Cardiac fibroblast (primary cell): ENCODE data around the gene OPN1LW.

Experiments
- DNase-seq, 2 donors: peaks; one replicate each; pipeline versions ENCODE4 v3.0.0 to v3.0.0-alpha.2; 2010; ENCODE audit warnings: low read depth in 2 of 2
- H3K4me3 ChIP-seq, 2 donors: replicated peaks in 1 of 2; 1 replicate in 1 of 2; 2 replicates in 1 of 2; pipeline ENCODE4 v1.5.1; 2011; ENCODE audit warnings: low read depth in 2 of 2, low read length in 2 of 2, mild to moderate bottlenecking in 2 of 2, moderate library complexity in 1 of 2
- TF ChIP-seq, protein P1 (sequence below): IDR thresholded peaks from one replicate; pipeline ENCODE4 v1.5.1; 2011; ENCODE audit warnings: low read depth, mild to moderate bottlenecking, low read length, inconsistent platforms

Gene OPN1LW

DNA sequence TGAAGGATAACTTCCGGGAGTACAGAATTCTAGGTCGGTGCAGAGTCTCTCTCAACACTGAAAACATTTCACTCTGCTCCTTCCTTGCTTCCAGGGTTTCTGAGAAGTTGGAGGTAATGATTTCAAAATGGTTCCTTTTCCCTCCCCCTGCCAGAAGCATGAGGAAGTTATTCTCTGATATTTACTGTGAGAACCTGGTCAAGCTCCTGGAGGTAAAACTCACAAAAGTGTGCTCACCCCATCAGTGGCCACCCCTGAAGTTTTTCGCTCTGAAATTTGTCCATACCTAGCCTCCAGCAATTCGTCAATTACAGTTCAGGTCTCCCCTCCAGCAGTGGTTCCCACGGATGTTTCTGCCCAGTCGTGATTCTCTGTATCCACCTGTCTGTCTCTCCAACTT, 30.3 kb upstream of the OPN1LW start:
- TF ChIP-seq, protein P1, sequence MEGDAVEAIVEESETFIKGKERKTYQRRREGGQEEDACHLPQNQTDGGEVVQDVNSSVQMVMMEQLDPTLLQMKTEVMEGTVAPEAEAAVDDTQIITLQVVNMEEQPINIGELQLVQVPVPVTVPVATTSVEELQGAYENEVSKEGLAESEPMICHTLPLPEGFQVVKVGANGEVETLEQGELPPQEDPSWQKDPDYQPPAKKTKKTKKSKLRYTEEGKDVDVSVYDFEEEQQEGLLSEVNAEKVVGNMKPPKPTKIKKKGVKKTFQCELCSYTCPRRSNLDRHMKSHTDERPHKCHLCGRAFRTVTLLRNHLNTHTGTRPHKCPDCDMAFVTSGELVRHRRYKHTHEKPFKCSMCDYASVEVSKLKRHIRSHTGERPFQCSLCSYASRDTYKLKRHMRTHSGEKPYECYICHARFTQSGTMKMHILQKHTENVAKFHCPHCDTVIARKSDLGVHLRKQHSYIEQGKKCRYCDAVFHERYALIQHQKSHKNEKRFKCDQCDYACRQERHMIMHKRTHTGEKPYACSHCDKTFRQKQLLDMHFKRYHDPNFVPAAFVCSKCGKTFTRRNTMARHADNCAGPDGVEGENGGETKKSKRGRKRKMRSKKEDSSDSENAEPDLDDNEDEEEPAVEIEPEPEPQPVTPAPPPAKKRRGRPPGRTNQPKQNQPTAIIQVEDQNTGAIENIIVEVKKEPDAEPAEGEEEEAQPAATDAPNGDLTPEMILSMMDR = no peak
- no peak for DNase-seq
- H3K4me3 ChIP-seq = no peak overlapping the region

DNA sequence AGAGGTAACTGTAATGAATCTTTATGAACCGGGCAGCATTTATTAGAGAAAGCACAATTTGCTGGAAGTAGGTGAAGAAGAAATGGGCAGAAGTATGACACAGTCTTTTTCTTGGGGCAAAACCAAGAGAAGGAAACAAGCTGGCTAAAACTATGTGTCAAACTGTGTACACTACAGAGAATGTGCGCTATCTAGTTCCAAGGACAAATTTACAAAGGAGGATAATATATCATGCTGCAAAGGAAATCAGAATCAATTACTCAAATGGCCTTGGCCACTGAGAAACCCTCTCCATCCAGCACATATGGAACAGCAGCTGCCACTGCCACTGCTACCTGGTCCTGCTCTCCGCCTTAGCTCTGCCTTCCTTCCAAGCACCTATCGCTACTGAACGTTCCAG, 29.4 kb upstream of the OPN1LW start:
- DNase-seq = no peak
- no peak overlapping the region for H3K4me3 ChIP-seq
- TF ChIP-seq, protein P1 = no peak

DNA sequence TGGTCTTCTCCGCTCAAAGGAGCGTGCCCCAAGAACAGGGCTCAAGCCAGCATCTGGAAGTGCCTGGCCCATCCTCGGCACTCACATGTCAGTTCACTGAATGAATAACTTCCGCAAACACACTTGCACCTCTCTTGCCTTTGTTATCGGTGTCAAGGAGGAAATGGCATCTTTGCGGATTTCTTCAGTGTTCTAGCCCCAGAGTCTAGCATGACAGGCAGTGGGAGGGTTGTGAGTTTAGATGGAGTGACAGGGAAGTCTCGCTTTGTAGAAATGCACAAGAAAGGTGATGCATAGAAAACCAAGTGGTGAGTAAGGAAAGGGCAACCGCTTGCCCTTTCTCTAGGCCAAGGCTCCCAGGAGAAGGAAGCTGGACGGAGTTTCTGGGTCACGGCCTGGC, 29.0 kb upstream of the OPN1LW start:
- DNase-seq = no peak
- no peak overlapping the region for H3K4me3 ChIP-seq
- TF ChIP-seq, protein P1 = no peak

DNA sequence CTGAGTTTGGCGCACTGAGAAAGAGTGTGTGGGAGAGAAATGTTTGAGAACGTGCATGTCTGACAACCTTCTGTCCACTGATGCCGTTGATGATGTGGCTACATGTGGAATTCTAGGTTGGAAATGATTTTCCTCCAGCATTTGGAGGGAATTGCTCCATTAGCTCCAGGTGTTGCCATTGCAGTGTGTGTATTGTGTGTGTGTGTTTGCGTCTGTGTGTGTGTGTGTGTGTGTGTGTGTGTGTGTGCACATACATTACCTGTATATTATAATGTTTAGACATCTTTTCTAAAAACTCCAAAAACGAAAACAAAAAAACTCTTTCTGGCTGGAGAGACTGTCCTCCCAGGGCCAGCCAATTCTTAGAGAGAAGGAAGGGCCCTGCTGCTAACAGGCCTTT, 28.3 kb upstream of the OPN1LW start:
- DNase-seq = no peak
- TF ChIP-seq, protein P1 = no peak
- H3K4me3 ChIP-seq = no peak overlapping the region

DNA sequence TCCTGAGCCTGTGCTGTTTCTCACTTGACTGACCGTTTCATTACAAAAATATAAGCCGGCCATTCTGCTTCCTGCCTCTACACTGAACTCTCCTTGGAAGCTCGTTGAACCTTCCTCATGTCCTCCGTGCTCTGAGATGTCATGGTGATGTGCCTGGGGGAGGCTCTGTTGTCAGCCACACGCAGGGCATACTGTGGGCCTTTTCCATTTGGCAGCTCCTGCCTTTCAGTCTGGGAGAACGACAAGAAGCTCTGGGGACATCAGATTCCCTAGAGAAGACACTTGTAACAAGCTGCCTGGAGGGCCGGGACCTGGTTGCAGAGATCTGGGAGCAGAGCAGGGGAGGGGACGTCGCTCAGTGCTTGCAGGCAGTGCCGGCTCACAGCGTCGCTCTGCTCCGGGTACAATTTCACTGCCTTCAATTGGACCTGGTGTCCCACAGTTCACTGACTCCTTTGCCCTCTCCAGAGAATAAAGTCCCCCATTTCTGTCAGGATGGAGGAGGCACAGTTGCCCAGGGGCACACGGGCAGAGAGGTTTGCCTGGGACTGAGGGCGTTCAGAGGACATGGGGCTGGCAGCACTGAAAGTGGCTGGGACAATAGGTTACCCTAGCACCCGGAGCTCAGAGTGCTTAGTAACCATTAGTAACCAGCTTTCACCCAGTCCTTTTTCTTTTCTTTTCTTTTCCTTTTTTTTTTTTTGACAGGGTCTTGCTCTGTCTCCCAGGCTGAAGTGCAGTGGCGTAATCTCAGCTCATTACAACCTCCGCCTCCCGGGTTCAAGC, 27.4 kb upstream of the OPN1LW start:
- TF ChIP-seq, protein P1 = no peak
- DNase-seq = no peak
- no peak overlapping the region for H3K4me3 ChIP-seq

DNA sequence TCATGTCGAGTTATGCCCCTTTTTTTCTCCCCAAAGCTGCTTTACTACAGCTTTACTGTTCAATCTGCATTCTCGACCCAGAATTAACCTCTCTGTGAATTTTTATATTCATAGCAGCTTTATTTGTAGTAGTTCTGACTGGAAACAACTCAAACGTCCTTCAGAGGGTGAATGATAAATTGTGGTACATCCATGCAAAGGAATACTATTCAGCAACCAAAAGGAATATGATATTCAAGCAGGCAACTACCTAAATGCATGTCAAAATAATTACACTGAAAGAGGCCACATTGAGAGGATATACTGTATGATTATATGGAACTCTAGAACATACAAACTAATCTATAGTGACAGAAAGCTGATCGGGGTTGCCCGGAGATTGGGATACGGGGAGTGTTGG, 26.5 kb upstream of the OPN1LW start:
- H3K4me3 ChIP-seq = no peak overlapping the region
- no peak for DNase-seq
- TF ChIP-seq, protein P1 = no peak

DNA sequence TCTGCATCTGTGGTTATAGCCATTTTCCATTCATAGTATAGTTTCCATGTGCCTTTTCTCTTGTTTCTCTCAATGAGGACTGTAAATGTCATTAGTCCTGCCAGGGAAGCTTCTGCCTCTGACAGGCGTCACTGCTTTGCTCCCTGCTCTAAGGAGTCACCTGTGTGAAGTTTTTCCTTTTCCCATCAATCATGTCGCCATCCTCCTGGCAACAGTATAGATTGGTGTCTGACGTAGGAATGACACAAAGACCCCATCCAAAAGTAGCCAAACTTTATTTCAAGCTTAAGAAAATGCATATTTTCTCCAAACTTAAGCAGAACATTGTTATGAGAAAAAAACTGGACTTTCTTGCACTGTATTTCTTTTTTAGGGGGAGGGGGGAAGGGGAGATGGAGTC, 23.5 kb upstream of the OPN1LW start:
- H3K4me3 ChIP-seq = no peak overlapping the region
- TF ChIP-seq, protein P1 = no peak
- DNase-seq = no peak
